Fibroblast of lung (primary cell): ENCODE measurements around the gene FAM53B.
"Not testable (repeated sequence)": the region's sequence is repeated elsewhere in the genome, so short reads cannot be mapped to it uniquely, and the experiment has no call there.

ENCODE experiments used
- EZH2 ChIP-seq: IDR thresholded peaks from 2 replicates; pipeline ENCODE4 v1.5.1; 2012; ENCODE audit warnings: low read length, control low read depth, mild to moderate bottlenecking; ENCODE audit errors: missing control alignments
- TF ChIP-seq, protein P1 (sequence below), 2 donors: IDR thresholded peaks in 1 of 2; conservative IDR thresholded peaks in 1 of 2; 1 replicate in 1 of 2; 2 replicates in 1 of 2; pipeline ENCODE4 v1.5.1; 2011 to 2012; ENCODE audit warnings: low read length in 2 of 2, control low read depth in 1 of 2, inconsistent platforms in 1 of 2, low read depth in 1 of 2, mild to moderate bottlenecking in 1 of 2

DNA sequence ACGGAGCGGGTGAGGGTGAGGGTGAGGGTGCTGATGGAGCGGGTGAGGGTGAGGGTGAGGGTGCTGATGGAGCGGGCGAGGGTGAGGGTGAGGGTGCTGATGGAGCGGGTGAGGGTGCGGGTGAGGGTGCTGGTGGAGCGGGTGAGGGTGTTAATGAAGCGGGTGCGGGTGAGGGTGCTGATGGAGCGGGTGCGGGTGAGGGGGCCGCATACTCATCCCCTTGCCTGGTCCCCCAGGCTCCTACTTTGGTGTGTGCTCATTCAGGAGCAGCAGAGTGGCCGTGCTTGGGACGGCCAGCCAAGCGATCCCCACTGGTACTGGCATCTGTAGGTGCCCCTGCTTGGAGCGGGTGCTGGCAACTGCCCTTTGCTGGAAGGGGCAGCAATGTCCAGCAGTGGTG, 133.3 kb downstream of the FAM53B start:
- TF ChIP-seq, protein P1, sequence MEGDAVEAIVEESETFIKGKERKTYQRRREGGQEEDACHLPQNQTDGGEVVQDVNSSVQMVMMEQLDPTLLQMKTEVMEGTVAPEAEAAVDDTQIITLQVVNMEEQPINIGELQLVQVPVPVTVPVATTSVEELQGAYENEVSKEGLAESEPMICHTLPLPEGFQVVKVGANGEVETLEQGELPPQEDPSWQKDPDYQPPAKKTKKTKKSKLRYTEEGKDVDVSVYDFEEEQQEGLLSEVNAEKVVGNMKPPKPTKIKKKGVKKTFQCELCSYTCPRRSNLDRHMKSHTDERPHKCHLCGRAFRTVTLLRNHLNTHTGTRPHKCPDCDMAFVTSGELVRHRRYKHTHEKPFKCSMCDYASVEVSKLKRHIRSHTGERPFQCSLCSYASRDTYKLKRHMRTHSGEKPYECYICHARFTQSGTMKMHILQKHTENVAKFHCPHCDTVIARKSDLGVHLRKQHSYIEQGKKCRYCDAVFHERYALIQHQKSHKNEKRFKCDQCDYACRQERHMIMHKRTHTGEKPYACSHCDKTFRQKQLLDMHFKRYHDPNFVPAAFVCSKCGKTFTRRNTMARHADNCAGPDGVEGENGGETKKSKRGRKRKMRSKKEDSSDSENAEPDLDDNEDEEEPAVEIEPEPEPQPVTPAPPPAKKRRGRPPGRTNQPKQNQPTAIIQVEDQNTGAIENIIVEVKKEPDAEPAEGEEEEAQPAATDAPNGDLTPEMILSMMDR (conservative IDR thresholded peaks at IDR 0.05 in 1 of 2, IDR thresholded peaks at IDR 0.05 in 1 of 2; ENCODE audit: low read depth in 1 of 2, low read length in 2 of 2): not testable (repeated sequence)
- TF ChIP-seq EZH2: not testable (repeated sequence)
